ENCODE data around the gene TCAF2.
"Not testable (repeated sequence)": the region's sequence is repeated elsewhere in the genome, so short reads cannot be mapped to it uniquely, and the experiment has no call there.

Gene TCAF2

DNA sequence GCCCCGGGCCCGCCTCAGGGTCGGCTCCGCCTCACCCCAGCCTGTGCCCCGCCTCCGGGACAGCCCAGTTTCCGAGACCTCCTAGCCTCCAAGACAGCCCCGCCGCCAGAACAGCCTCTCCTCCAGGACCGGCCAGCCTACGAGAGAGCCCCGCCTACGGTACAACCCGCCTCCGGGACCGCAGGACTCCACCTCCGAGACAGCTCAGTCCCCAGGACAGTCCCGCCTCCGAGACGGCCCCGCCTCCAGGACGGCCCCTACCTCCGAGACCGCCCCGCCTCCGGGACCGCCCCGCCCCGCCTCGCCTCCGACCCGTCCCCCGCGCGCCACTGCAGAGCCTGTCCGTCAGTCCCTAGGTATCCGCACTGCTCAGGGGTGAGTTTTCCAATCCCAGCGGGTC is at the start of gene TCAF2:
TSS of gene TCAF2 (plus strand) at position 329 of the 400 bp plus-strand sequence.
- peak; percentile 62 to 73 for DNase-seq (ENCODE audit: low read depth in 1 of 2, low spot score in 1 of 2)

GRCh38 chr7:143571501-143571900 is 49.3 kb upstream of the TCAF2 start, which contains the start of gene CTAGE15:
TSS of gene CTAGE15 (plus strand) at chr7:143571801. CDS start at chr7:143571818, 17 bp downstream.
- DNase-seq (ENCODE audit: low read depth in 1 of 2, low spot score in 1 of 2): not testable (repeated sequence)

DNA sequence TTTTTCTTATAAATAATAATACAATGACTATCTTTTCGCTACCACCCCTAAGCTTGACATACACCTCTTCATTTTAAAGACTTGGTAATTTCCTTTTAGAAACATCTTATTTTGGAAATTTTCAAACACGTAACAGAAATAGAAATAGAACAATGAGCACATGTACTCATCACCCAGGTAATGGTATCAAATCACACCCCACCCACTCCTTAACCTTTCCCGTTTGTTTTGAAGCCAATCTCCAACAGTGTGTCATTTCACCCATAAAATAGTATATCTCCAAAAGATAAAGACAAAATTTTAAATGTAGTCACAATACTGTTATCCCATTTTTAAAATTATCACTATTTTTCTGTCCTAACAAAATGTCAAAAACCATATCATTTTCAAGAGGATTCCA is 32.6 kb upstream of the TCAF2 start:
- not testable (repeated sequence) for DNase-seq (ENCODE audit: low read depth in 1 of 2, low spot score in 1 of 2)

DNA sequence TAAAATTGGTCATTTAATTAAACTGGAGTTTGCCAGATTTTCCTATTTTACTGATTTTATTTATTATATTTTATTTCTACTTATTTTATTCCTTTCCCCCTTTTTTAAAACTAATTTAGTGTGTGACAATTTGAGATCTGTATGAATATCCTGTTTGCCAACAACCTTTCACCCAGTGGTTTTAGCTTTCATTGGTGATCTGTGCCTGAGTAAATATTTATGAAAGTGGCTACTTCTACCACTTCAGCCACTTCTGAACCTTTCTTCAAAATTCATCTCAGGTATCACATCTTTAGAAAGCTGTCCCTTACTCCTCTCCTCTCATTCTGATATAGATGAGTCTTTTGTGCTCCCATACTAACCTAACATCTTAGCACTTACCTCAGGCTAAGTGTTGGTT is 30.9 kb upstream of the TCAF2 start:
- not testable (repeated sequence) for DNase-seq (ENCODE audit: low read depth in 1 of 2, low spot score in 1 of 2)

DNA sequence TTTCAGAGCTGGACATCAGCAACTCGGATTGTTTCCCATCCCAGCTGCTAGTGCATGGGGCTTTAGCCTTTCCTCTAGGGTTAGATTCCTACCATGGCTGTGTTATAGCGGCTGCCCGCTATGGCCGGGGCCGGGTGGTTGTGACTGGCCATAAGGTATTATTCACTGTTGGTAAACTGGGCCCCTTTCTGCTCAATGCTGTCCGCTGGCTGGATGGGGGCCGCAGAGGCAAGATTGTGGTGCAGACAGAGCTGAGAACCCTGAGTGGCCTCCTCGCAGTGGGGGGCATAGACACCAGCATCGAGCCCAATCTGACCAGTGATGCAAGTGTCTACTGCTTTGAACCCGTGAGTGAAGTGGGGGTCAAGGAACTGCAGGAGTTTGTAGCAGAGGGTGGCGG is 22.7 kb upstream of the TCAF2 start:
- DNase-seq (ENCODE audit: low read depth in 1 of 2, low spot score in 1 of 2): not testable (repeated sequence)

DNA sequence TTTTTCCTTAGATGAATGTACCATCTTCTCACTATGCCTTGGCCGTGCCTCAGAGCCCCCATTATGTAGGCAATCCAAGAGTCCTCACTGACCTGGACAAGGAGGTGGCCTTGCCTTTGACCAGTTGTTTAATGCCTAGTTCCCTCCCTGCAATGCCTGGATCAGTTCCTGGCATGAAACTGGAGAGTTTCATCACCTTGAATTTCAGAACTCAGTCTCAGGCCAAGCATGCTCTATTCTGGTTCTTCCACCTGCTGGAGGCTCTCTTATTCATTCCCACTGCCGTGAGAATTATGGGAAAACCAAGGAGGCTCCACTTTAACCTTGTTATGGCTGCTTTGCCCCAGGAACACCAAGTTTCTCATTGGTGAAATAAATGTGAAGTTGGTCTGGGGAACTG is 17.2 kb upstream of the TCAF2 start:
- DNase-seq (ENCODE audit: low read depth in 1 of 2, low spot score in 1 of 2): not testable (repeated sequence)

DNA sequence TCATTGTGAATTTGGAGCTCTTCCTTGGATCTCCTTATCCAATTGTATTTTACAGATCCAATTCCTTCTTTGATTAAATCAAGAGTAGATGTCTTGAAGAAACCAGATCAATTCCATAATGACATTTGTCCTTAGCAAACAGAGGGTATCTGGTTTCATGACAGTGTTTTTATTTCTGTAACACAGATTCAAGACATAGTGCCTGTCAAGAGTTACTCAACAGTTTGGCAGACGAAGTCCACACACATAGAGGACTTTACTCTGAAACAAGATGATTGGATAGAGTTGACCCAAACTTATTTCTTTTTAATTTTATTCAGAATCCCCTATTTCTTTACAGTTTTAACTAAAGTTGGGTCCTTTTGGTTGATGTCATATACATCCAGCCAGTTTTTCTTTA is 14.7 kb upstream of the TCAF2 start:
- DNase-seq (ENCODE audit: low read depth in 1 of 2, low spot score in 1 of 2): not testable (repeated sequence)

GRCh38 chr7:143615545-143615944 is 5.2 kb upstream of the TCAF2 start:
- not testable (repeated sequence) for DNase-seq (ENCODE audit: low read depth in 1 of 2, low spot score in 1 of 2)

- DNase-seq (ENCODE audit: low read depth in 1 of 2, low spot score in 1 of 2): not testable (repeated sequence)
Observed at GRCh38 chr7:143617204-143617603, 3.6 kb upstream of the TCAF2 start.

DNA sequence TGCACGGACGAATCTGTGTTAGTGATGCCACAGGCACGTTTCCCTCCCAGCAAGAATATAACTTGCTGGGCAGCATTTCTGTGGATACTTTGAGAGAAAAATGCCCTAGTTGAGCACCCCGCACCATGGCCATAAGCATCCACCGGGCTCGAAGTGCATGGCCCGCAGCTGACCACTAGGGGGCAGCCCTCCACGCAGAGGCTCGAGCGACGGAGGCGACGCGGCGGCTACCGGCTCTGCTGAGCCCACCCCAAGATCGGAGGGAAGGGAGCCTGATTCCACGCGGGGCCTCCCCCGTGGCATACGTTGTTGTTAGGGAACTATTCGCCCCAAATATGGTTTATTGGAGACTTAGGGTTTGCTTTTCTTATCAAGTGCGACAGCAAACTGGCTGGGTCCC is 716 bp upstream of the TCAF2 start:
- DNase-seq (ENCODE audit: low read depth in 1 of 2, low spot score in 1 of 2): peak in 1 of 2 donors; percentile 51

- not testable (repeated sequence) for DNase-seq (ENCODE audit: low read depth in 1 of 2, low spot score in 1 of 2)
Observed at GRCh38 chr7:143621175-143621574, 401 bp downstream of the TCAF2 start.

DNA sequence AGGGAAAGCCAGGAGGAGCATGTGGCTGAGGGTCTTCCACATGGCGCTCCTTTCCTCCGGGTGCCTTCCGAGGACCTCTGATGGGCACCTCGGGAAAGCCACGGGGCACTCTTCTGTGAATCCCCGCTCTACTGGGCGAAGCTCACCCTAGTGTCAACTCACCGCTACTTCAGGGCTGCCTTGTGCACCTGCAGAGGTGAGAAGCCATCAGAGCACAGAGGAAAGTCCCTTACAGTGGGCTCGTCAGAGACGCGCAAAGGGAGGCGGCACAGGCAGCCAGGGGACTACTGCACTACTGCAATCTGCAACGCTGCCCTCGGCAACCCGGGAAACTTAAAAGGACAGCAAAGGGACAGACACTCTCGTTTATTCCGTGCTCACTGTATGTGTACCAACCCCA is 1.4 kb downstream of the TCAF2 start:
- DNase-seq (ENCODE audit: low read depth in 1 of 2, low spot score in 1 of 2): not testable (repeated sequence)

GRCh38 chr7:143630653-143631052 is 9.9 kb downstream of the TCAF2 start:
- DNase-seq (ENCODE audit: low read depth in 1 of 2, low spot score in 1 of 2): not testable (repeated sequence)

- not testable (repeated sequence) for DNase-seq (ENCODE audit: low read depth in 1 of 2, low spot score in 1 of 2)
Observed at GRCh38 chr7:143632506-143632905, 11.7 kb downstream of the TCAF2 start.

DNA sequence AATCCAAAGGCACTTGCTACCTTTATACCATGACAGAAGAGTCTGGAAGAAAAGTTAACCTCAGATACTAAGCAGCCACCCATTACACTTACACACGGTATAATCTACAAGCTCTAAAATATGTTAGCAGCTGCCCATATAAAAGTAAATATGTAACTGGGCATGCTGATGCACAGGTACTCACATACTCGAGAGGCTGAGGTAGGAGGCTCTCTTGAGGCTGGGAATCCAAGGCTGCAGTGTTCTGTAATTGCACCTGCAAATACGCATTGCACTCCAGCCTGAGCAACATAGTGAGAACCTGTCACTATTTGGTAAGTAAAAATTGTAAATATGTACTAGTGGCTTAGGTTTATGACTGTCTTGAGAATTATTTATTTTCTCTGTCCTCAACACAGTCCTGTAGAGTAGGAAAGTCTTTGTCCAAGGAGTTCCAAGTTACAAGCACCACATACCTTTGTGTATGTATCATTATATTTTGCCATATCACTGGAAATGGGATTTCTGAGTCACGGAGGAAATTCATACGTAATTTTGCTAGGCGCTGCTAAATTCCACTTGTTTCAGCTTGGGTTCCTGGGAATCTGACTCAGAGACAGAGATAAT is 12.3 kb downstream of the TCAF2 start:
- DNase-seq (ENCODE audit: low read depth in 1 of 2, low spot score in 1 of 2): not testable (repeated sequence)

DNA sequence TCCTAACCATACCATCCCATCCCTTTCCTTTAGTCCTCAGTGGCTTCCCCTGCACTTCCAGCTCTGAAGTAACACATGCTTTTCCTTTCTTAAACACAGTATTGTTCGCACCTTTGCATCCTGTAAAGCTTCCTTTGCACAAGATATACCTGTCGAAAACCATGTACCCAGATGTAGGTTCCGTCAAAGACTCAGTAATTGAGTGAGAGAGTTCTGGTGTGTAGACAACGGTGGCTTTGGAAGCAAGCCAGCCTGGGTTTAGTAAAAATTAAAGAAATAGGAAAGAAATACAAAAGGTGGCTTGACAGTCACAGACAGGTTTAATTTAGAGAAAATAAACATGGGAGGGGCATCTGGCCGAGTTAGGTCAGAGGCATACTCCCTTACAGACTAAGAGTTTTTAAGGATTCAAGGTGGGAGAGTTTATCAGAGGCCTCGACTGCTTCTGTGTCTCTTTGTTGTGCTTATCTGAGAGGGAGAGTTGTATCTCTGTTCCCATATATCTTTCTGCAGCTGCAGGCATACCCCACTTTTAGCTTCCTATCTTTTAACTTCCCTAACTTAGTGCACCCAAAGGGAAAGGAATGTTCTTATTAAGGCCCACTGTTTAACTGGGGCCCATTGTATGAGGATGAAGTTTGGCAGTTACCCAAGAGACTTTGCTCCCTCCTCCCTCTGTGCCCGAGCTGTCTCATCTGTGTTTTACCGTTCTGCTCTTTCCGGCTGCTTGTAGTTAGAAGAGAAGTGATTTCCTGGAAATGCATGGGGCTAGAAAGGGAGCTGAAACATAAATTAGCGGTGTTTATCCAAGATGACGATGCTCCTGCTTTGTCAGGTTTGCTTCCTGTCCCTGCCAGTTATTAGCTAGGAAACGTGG is 14.8 kb downstream of the TCAF2 start:
- DNase-seq (ENCODE audit: low read depth in 1 of 2, low spot score in 1 of 2): not testable (repeated sequence)

DNA sequence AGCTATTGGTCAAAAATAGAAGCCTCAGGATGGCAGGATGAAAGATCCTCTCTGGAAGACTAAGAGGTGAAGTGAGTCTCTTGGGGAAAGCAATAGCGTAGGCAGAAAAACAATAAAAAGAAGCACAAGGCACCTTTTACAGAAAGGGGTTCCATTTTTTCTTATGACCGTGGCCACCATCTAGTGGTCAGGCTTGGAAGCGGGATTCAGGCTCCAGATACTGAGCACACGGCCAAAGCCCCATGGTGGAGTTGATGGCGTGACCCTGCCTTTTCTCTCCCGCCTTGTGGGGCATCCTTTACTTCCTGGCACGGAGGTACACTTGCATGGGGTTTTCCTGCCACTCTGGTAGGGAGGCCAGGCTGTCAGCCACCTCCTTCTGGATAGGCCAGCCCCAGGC is 18.6 kb downstream of the TCAF2 start:
- not testable (repeated sequence) for DNase-seq (ENCODE audit: low read depth in 1 of 2, low spot score in 1 of 2)

GRCh38 chr7:143640528-143641189 is 19.9 kb downstream of the TCAF2 start:
- DNase-seq (ENCODE audit: low read depth in 1 of 2, low spot score in 1 of 2): not testable (repeated sequence)

GRCh38 chr7:143646598-143646997 is 25.8 kb downstream of the TCAF2 start:
- DNase-seq (ENCODE audit: low read depth in 1 of 2, low spot score in 1 of 2): not testable (repeated sequence)

- not testable (repeated sequence) for DNase-seq (ENCODE audit: low read depth in 1 of 2, low spot score in 1 of 2)
Observed at GRCh38 chr7:143649902-143650301, 29.1 kb downstream of the TCAF2 start.

GRCh38 chr7:143650447-143650846 is 29.7 kb downstream of the TCAF2 start:
- DNase-seq (ENCODE audit: low read depth in 1 of 2, low spot score in 1 of 2): not testable (repeated sequence)
